ENCODE results near the gene RBMS3. TPM values are rescaled to one million over a fixed set of nuclear protein-coding genes. Genes with fewer than 3 reads are reported as not detected.

Gene RBMS3
- total and polyA plus RNA-seq, 9 donors, result 15.9 to 77.4 (median 25.9) TPM

- no peaks in the 10 kb centered on the region for H3K36me3 ChIP-seq (ENCODE audit: control insufficient read depth, insufficient read depth, low read length)
- H3K27ac ChIP-seq (ENCODE audit: low read length), result peak overlapping the region; percentile 96
- peak; percentile 80 for DNase-seq
- no peaks in the 10 kb centered on the region for H3K27me3 ChIP-seq (ENCODE audit: control insufficient read depth, insufficient read depth, low read length)
- no peaks in the 10 kb centered on the region for H3K9me3 ChIP-seq (replicated peaks; ENCODE audit: control insufficient read depth, low read depth, low read length)
- no CpG with 5 or more reads among the region's 3 CpGs for WGBS (ENCODE audit: insufficient coverage)
- H3K4me3 ChIP-seq (ENCODE audit: low read length), result no peak overlapping the region
- peaks cover 12% of the 10 kb centered on the region for H3K4me1 ChIP-seq (ENCODE audit: control insufficient read depth, insufficient read depth, low read length)
Observed at GRCh38 chr3:29333576-29333975, 52.7 kb downstream of the RBMS3 start.

- H3K4me3 ChIP-seq (ENCODE audit: low read length), result no peak overlapping the region
- H3K4me1 ChIP-seq (ENCODE audit: control insufficient read depth, insufficient read depth, low read length), result peaks cover 17% of the 10 kb centered on the region
- DNase-seq, result peak; percentile 81
- H3K9me3 ChIP-seq (replicated peaks; ENCODE audit: control insufficient read depth, low read depth, low read length), result no peaks in the 10 kb centered on the region
- H3K27ac ChIP-seq (ENCODE audit: low read length), result peak overlapping the region; percentile 96
- H3K27me3 ChIP-seq (ENCODE audit: control insufficient read depth, insufficient read depth, low read length), result no peaks in the 10 kb centered on the region
- no peaks in the 10 kb centered on the region for H3K36me3 ChIP-seq (ENCODE audit: control insufficient read depth, insufficient read depth, low read length)
- WGBS (ENCODE audit: insufficient coverage), result no CpG with 5 or more reads among the region's 3 CpGs
Observed at GRCh38 chr3:29334706-29335105, 53.8 kb downstream of the RBMS3 start.

GRCh38 chr3:29335438-29335837, 54.6 kb downstream of the RBMS3 start:
- peak overlapping the region; percentile 96 for H3K27ac ChIP-seq (ENCODE audit: low read length)
- H3K27me3 ChIP-seq (ENCODE audit: control insufficient read depth, insufficient read depth, low read length), result no peaks in the 10 kb centered on the region
- H3K4me3 ChIP-seq (ENCODE audit: low read length), result peak overlapping the region; percentile 26
- peaks cover 16% of the 10 kb centered on the region for H3K4me1 ChIP-seq (ENCODE audit: control insufficient read depth, insufficient read depth, low read length)
- H3K36me3 ChIP-seq (ENCODE audit: control insufficient read depth, insufficient read depth, low read length), result no peaks in the 10 kb centered on the region
- peak; percentile 99 for DNase-seq
- 0% methylated on average over 5 of the region's 6 CpGs for WGBS (ENCODE audit: insufficient coverage)
- H3K9me3 ChIP-seq (replicated peaks; ENCODE audit: control insufficient read depth, low read depth, low read length), result no peaks in the 10 kb centered on the region

- H3K36me3 ChIP-seq (ENCODE audit: control insufficient read depth, insufficient read depth, low read length), result no peaks in the 10 kb centered on the region
- DNase-seq, result peak; percentile 72
- peak overlapping the region; percentile 96 for H3K27ac ChIP-seq (ENCODE audit: low read length)
- no peaks in the 10 kb centered on the region for H3K9me3 ChIP-seq (replicated peaks; ENCODE audit: control insufficient read depth, low read depth, low read length)
- WGBS (ENCODE audit: insufficient coverage), result no CpG with 5 or more reads among the region's 4 CpGs
- H3K27me3 ChIP-seq (ENCODE audit: control insufficient read depth, insufficient read depth, low read length), result no peaks in the 10 kb centered on the region
- H3K4me3 ChIP-seq (ENCODE audit: low read length), result peak overlapping the region; percentile 26
- peaks cover 11% of the 10 kb centered on the region for H3K4me1 ChIP-seq (ENCODE audit: control insufficient read depth, insufficient read depth, low read length)
Observed at GRCh38 chr3:29335943-29336342, 55.1 kb downstream of the RBMS3 start.

DNA sequence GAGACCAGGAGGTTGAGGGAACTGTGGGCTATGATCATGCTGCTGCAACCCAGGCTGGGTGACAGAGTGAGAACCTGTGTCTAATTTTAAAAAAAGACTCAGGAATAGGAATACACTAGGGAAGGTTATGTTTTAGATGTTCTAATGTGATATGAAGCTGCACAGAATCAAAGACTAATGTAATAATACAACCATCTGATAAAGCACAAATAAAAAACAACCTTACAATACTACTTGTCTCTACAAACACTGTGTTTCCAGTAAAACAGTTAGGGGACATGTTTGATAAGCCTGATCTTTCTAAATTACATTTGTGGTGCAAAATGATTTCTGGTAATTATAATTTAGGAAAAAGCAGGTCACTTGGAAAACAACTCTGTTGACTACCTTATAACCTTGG, 56.7 kb downstream of the RBMS3 start:
- Histone ChIP-seq H3K27ac (ENCODE audit: low read length) (no peak overlapping the region), H3K4me1 (ENCODE audit: control insufficient read depth, insufficient read depth, low read length) (peaks cover 5% of the 10 kb centered on the region), H3K4me3 (ENCODE audit: low read length) (no peak overlapping the region), H3K27me3 (ENCODE audit: control insufficient read depth, insufficient read depth, low read length) (no peaks in the 10 kb centered on the region), H3K36me3 (ENCODE audit: control insufficient read depth, insufficient read depth, low read length) (no peaks in the 10 kb centered on the region), H3K9me3 (replicated peaks; ENCODE audit: control insufficient read depth, low read depth, low read length) (no peaks in the 10 kb centered on the region)
- DNase-seq, result no peak

- H3K4me1 ChIP-seq (ENCODE audit: control insufficient read depth, insufficient read depth, low read length), result peaks cover 5% of the 10 kb centered on the region
- H3K9me3 ChIP-seq (replicated peaks; ENCODE audit: control insufficient read depth, low read depth, low read length), result no peaks in the 10 kb centered on the region
- no peak overlapping the region for H3K27ac ChIP-seq (ENCODE audit: low read length)
- no peak overlapping the region for H3K4me3 ChIP-seq (ENCODE audit: low read length)
- no peaks in the 10 kb centered on the region for H3K36me3 ChIP-seq (ENCODE audit: control insufficient read depth, insufficient read depth, low read length)
- H3K27me3 ChIP-seq (ENCODE audit: control insufficient read depth, insufficient read depth, low read length), result no peaks in the 10 kb centered on the region
- no peak for DNase-seq
Observed at GRCh38 chr3:29338377-29338776, 57.5 kb downstream of the RBMS3 start.

- H3K4me3 ChIP-seq (ENCODE audit: low read length), result no peak overlapping the region
- H3K27me3 ChIP-seq (ENCODE audit: control insufficient read depth, insufficient read depth, low read length), result no peaks in the 10 kb centered on the region
- WGBS (ENCODE audit: insufficient coverage), result 62% methylated on average over 4 of the region's 8 CpGs
- H3K36me3 ChIP-seq (ENCODE audit: control insufficient read depth, insufficient read depth, low read length), result no peaks in the 10 kb centered on the region
- no peaks in the 10 kb centered on the region for H3K9me3 ChIP-seq (replicated peaks; ENCODE audit: control insufficient read depth, low read depth, low read length)
- H3K4me1 ChIP-seq (ENCODE audit: control insufficient read depth, insufficient read depth, low read length), result peaks cover 5% of the 10 kb centered on the region
- peak; percentile 46 for DNase-seq
- no peak overlapping the region for H3K27ac ChIP-seq (ENCODE audit: low read length)
Observed at GRCh38 chr3:29339016-29339833, 58.4 kb downstream of the RBMS3 start.

DNA sequence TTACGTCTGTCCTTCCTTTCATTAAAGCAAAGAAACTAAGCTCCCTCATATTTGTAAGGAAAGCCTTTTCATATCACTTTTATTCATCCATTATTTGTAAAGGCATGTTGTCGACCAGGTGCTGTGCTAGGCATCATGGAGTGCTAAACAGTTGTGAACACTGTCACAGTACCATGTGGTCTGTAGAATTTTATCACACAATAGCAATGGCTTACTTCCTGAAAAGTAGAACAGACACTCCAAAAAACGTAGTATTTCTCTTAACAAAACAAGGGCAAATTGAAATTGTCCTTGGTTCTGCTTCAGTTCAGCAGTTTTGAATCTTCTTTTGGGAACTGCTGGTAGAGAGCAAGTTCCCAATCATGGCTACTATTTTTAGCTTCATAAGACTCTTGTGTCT, 63.3 kb downstream of the RBMS3 start:
- Histone ChIP-seq H3K4me1 (ENCODE audit: control insufficient read depth, insufficient read depth, low read length) (peaks cover under 1% of the 10 kb centered on the region), H3K9me3 (replicated peaks; ENCODE audit: control insufficient read depth, low read depth, low read length) (no peaks in the 10 kb centered on the region), H3K27me3 (ENCODE audit: control insufficient read depth, insufficient read depth, low read length) (no peaks in the 10 kb centered on the region), H3K36me3 (ENCODE audit: control insufficient read depth, insufficient read depth, low read length) (no peaks in the 10 kb centered on the region), H3K4me3 (ENCODE audit: low read length) (no peak overlapping the region), H3K27ac (ENCODE audit: low read length) (no peak overlapping the region)
- DNase-seq, result no peak
- WGBS (ENCODE audit: insufficient coverage), result no CpG with 5 or more reads among the region's 3 CpGs

DNA sequence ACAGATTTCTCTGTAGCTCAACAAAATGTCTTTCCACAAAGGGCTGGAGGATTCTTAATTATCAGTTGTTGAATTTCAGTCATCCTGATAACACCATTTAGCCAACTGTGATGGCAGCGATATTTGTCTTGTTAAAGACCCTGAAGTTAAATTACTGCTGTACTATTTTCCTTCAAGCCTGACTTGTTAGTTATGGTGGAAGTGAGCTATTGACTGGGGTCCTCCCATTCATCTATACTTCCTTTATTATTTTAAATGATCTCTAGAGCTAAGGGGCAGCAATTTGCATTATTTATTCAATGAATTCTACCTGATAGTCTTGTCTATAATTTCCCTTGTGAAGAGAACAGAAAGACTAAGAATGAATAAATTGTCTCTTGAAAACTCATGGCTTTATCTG, 64.1 kb downstream of the RBMS3 start:
- Histone ChIP-seq H3K27ac (ENCODE audit: low read length) (no peak overlapping the region), H3K4me1 (ENCODE audit: control insufficient read depth, insufficient read depth, low read length) (no peaks in the 10 kb centered on the region), H3K4me3 (ENCODE audit: low read length) (no peak overlapping the region), H3K36me3 (ENCODE audit: control insufficient read depth, insufficient read depth, low read length) (no peaks in the 10 kb centered on the region), H3K27me3 (ENCODE audit: control insufficient read depth, insufficient read depth, low read length) (no peaks in the 10 kb centered on the region), H3K9me3 (replicated peaks; ENCODE audit: control insufficient read depth, low read depth, low read length) (no peaks in the 10 kb centered on the region)
- no peak for DNase-seq
- no CpG with 5 or more reads among the region's 1 CpG for WGBS (ENCODE audit: insufficient coverage)

DNA sequence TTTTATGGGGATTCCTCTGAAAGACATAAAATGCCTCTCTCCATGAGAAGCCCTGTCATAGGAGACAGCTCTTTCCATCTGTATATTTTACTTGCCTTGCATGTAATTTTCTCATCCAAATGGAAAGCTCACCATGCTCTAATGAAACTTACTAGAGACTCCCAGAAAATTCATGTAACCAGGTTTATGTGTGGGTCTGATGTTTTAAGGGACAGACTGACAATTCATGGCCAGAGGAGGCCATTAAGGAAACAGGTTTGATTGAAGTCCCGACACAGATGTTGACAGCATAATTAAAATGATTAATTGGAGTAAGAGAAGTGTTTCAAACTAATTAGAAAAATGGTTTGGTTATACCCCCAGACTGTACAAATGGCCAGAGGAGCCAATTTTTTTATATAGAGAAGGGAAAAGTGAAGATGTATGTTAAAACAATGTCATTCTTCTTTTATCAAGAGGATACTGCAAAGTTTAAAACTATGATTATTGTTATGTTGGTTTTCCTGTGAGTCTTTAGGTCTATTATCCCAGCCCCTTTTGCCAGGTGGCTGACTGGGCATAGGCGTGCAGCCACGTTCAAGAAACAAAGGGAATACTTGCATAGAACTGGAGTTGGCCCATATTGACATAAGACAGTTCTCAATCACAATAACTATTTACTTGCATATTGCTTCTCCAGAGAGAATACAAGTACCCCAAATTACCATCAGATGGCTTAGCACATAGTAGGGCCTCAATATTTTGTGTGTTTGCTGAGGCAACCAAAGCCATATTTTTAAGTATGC, 64.8 kb downstream of the RBMS3 start:
- no peak overlapping the region for H3K4me3 ChIP-seq (ENCODE audit: low read length)
- no peaks in the 10 kb centered on the region for H3K4me1 ChIP-seq (ENCODE audit: control insufficient read depth, insufficient read depth, low read length)
- H3K27me3 ChIP-seq (ENCODE audit: control insufficient read depth, insufficient read depth, low read length), result no peaks in the 10 kb centered on the region
- DNase-seq, result no peak
- H3K27ac ChIP-seq (ENCODE audit: low read length), result no peak overlapping the region
- no CpG with 5 or more reads among the region's 3 CpGs for WGBS (ENCODE audit: insufficient coverage)
- H3K9me3 ChIP-seq (replicated peaks; ENCODE audit: control insufficient read depth, low read depth, low read length), result no peaks in the 10 kb centered on the region
- no peaks in the 10 kb centered on the region for H3K36me3 ChIP-seq (ENCODE audit: control insufficient read depth, insufficient read depth, low read length)
